ENCODE data around the gene PTPRM.
A peak's percentile ranks its signal among the peaks of the same experiment; 100 is the strongest.

Gene PTPRM

GRCh38 chr18:7824970-7825369 is 257.9 kb downstream of the PTPRM start:
- no peak overlapping the region for H3K27ac ChIP-seq
- DNase-seq (ENCODE audit: low spot score), result no peak
- CTCF ChIA-PET, result no interaction called here
- POLR2A ChIA-PET (ENCODE audit: low non-redundant PET), result no interaction called here
- TF ChIP-seq CTCF (conservative IDR thresholded peaks at IDR 0.05; ENCODE audit: low read depth), result no peak

- H3K27ac ChIP-seq, result no peak overlapping the region
- ChIA-PET CTCF (no interaction called here), POLR2A (ENCODE audit: low non-redundant PET) (no interaction called here)
- peak; percentile 57 for DNase-seq (ENCODE audit: low spot score)
- no peak for TF ChIP-seq CTCF (conservative IDR thresholded peaks at IDR 0.05; ENCODE audit: low read depth)
Observed at GRCh38 chr18:7830468-7830867, 263.4 kb downstream of the PTPRM start.

GRCh38 chr18:7839548-7839947 is 272.4 kb downstream of the PTPRM start:
- no peak for DNase-seq (ENCODE audit: low spot score)
- POLR2A ChIA-PET (ENCODE audit: low non-redundant PET), result no interaction called here
- TF ChIP-seq CTCF (conservative IDR thresholded peaks at IDR 0.05; ENCODE audit: low read depth), result no peak
- no peak overlapping the region for H3K27ac ChIP-seq
- CTCF ChIA-PET, result no interaction called here

GRCh38 chr18:7840411-7840810 is 273.3 kb downstream of the PTPRM start:
- POLR2A ChIA-PET (ENCODE audit: low non-redundant PET), result no interaction called here
- CTCF ChIA-PET, result no interaction called here
- TF ChIP-seq CTCF (conservative IDR thresholded peaks at IDR 0.05; ENCODE audit: low read depth), result no peak
- no peak for DNase-seq (ENCODE audit: low spot score)
- H3K27ac ChIP-seq, result no peak overlapping the region

- DNase-seq (ENCODE audit: low spot score), result no peak
- H3K27ac ChIP-seq, result no peak overlapping the region
- TF ChIP-seq CTCF (conservative IDR thresholded peaks at IDR 0.05; ENCODE audit: low read depth), result no peak
- ChIA-PET CTCF (no interaction called here), POLR2A (ENCODE audit: low non-redundant PET) (no interaction called here)
Observed at GRCh38 chr18:7844017-7844416, 276.9 kb downstream of the PTPRM start.

- CTCF ChIA-PET, result no interaction called here
Observed at GRCh38 chr18:7844418-7844817, 277.3 kb downstream of the PTPRM start.

More at GRCh38 chr18:7844418-7844817, 277.3 kb downstream of the PTPRM start:
- POLR2A ChIA-PET (ENCODE audit: low non-redundant PET), result no interaction called here
- no peak for DNase-seq (ENCODE audit: low spot score)
- TF ChIP-seq CTCF (conservative IDR thresholded peaks at IDR 0.05; ENCODE audit: low read depth), result no peak
- no peak overlapping the region for H3K27ac ChIP-seq

All from RWPE1 (cell line).